Mucosa of gallbladder (tissue), 1 donor: Measurements from ENCODE around the gene HSD17B1. TPM values are rescaled to one million over a fixed set of nuclear protein-coding genes. Genes with fewer than 3 reads are reported as not detected.
A peak's percentile ranks its signal among the peaks of the same experiment; 100 is the strongest.
"Not testable (repeated sequence)": the region's sequence is repeated elsewhere in the genome, so short reads cannot be mapped to it uniquely, and the experiment has no call there.

Experiments used
- DNase-seq: peaks from one replicate; pipeline ENCODE4 v3.0.0-alpha.2; 2020; ENCODE audit warnings: low spot score
- total RNA-seq: library from RNA; stranded (reverse); gene quantifications from one replicate; pipeline ENCODE4 v1.2.1, GENCODE V29; 2021
- donor health status: DM: no; HTN: no; CAD: no.

Gene HSD17B1, protein sequence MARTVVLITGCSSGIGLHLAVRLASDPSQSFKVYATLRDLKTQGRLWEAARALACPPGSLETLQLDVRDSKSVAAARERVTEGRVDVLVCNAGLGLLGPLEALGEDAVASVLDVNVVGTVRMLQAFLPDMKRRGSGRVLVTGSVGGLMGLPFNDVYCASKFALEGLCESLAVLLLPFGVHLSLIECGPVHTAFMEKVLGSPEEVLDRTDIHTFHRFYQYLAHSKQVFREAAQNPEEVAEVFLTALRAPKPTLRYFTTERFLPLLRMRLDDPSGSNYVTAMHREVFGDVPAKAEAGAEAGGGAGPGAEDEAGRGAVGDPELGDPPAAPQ
- 2.4 TPM for total RNA-seq

DNA sequence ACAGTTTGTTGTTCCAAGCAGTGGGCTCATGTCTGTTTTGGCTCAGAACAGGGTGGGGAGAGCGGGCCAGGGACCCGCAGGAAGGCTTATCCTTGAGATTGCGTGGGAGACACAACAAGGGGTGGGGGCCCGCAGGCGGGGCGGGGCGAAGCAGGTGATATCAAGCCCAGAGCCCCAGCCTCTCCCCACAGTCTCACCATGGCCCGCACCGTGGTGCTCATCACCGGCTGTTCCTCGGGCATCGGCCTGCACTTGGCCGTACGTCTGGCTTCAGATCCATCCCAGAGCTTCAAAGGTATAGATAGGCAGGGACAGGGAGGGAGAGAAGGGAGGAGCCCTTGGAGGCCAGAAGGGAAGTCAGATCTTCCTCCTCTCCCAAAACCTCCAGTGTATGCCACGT, at the start of gene HSD17B1:
TSS of gene HSD17B1 (plus strand) at position 188 of the 400 bp plus-strand sequence. CDS start at position 199, 11 bp downstream.
- DNase-seq = not testable (repeated sequence)

DNA sequence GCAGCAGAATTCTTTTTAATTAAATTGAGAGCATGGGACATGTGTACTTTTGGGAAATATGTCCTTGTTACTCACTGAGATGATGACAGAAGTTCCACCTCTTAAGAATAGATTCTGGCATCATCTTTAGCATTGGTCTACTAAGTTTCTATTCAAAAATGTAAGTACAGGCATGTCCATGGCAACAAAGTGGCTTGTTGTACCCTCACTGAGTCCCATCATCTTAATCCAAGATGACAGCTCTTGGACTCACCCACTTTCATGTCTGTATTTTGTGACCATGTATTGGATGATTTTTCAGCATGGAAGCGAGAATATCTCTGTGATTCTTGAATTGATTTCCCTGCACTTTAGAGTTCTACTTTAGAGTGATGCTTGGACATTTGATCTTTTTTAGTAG, 49.8 kb upstream of the HSD17B1 start:
- no peak for DNase-seq

DNA sequence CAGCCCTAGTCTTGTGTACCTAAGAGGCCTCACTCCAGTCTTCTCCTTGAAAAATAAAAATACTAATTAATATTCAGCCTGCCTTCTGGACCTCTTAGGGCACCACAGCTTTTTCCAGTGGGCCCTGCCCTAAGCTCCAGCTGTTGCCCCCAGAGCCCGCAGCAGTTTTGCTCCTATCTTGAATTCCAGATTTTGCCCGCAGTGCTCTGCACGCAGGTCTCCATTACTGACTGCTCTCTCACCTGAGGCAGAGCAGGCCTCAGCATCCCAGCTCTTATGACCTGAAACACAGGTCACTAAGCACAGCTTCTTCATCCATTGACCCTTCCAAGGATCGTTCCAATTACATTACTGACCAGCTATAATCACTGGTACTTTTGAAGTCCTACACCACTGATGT, 45.1 kb upstream of the HSD17B1 start:
- DNase-seq = no peak

DNA sequence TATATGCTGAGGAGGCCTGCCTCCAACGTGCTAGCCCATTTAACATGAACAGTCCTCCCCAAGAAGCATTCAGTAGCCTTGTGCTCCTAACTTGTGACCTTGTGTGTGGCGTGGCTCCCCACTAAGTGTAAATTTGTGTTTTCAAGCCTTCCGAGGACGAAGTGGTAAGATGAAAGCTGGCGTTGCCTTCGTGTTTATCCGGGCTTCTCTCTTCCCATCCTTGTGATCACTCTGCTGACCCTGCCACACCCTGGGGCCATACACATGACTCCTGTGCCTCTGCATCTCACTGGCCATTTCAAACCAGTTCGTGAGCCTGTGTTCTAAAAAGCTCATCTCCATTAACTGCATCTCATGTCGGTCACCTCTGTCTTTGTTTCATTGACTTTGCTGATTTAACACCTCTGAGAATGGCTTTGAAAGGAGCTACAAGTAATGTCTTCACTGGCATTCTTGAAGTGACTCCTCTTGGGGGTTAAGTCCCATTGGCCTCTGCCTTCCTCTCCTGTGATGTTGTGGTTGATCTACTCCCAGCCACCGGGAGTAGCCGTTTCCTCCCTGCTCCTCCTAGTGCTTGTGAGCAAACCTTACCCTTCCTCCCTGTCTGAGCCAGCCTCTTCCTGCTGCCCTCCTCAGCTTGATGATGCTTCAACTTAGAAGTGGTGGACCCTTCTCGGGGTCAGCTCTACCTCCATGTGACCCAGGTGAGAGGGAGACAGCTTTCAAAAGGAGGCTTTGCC, 44.1 kb upstream of the HSD17B1 start:
- DNase-seq = no peak

DNA sequence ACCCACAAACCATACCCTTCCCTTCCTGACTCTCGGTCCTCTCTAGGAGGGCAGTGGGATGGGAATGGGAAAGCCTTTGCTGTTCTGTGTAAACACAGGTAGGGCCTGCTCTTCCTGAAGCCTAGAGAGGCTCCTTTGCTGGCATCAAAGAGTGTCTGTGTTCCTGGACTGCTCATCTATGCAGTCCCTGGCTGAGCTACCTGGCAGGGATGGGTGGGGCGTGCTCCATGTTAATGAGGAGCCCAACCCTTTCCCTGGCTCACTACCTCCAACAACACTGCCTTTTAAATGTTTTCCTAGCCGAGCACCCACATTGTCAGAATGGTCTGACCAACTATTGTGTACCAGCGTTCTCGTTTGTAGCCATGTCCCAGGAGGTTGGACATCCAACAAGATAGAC, 43.3 kb upstream of the HSD17B1 start:
- DNase-seq = no peak

DNA sequence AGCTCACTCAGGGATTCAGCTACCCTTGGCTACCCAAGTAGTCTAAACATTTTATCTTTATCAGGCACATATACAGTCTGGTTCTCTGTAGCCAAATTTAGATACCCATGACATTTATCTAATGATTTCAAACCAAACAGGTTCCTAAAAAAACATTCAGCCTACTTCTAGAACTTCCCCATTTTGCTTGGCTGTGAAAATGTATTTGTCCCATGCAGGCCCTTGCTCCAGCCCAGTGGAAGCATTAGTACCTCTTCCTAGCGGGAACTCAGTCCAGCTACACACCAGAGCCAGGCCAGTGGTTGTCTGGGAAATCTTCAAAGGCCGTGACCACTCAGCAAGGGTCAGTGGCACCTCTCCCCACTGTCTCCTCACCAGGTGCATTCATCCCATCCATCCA, 42.9 kb upstream of the HSD17B1 start:
- DNase-seq = no peak

DNA sequence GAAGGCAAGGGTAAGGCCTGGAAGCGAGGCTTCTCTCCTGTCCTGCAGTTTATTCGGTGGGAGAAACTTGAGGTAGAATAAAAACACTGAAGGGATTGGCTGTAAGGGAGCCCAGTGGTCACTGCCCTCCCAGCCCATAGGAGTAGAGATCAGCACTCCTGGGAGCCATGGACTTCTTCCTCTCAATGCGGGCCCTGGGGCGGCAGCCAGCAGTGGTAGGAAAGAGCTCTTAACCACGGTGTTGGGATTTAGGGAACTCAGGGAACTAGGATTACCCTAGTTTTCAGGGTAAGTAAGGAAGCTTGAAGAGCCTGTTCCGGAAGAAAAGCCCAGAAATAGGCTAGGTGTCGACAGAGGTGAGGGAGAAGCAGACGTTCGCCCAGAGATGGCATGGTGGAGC, 40.5 kb upstream of the HSD17B1 start:
- no peak for DNase-seq

DNA sequence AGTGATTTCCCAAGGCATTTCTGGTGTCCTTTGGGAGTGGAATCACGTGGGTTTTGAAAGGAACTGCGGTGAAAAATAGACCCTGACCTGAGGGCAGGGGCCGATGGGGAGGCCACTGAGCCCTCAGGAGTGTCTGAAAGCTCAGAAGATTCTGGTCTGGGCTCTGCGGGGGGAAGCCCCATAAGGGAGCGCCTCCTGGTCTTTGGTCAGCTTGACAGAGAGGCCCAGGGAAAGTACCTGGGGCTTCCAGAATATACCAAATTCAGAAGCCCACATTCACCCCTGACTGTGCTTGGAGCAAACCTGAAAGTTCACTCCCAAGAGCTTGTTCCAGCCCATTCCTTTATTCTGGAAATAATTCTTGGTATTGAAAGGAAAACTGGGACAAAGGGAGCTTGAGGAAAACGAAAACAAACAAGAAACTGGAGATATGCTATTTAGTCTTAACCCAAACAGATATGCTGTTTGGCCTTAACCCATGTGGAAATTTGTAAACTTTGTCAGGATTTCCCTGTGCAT, 39.9 kb upstream of the HSD17B1 start:
- DNase-seq = no peak

DNA sequence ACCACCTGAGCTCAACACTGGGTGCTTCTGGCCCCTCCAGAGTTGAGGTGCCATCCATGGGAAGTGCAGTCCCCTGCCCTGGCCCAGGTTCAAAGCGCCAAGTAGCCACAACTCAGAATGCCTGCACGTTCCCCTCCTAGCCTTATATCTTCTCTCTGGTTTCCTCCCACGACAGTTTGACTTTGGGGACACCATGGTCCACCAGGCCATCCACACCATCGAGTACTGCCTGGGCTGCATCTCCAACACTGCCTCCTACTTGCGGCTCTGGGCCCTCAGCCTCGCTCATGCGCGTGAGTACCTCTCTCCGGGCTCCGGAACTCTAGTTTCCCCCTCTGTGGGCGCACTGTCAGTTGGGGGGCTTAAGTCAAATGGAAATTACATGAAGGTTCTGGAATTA, 39.0 kb upstream of the HSD17B1 start:
- DNase-seq = no peak

DNA sequence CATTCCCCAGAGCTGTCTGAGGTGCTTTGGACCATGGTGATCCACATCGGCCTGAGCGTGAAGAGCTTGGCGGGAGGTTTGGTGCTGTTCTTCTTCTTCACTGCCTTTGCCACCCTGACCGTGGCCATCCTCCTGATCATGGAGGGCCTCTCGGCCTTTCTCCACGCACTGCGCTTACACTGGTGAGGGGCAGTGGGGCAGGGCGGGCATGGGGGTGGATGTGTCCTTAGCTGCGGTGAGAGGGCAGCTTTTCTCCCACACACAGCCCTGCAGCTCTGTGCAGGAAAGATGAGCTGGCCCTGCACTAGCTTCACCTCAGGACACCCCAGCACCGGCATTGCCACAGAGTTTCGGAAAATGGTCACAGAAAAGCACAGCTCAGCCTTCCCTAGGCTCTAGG, 38.4 kb upstream of the HSD17B1 start:
- DNase-seq = no peak

DNA sequence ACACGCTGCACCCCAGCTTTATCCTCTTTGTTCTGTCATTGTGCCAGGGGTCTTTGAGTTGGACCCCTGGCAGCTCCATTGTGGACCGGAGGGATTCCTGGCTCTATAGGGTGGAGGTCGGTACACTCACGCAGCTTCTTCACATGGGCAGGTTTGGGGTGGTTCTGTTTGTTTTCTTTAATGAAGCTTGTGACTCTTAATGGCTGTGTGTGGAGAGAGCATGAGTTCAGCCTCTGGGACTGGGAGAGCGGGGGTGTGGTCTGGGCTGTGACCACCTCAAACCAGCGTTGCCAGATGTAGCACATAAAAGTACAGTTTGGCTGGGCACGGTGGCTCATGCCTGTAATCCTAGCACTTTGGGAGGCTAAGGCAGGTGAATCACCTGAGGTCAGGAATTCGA, 37.9 kb upstream of the HSD17B1 start:
- DNase-seq = no peak

DNA sequence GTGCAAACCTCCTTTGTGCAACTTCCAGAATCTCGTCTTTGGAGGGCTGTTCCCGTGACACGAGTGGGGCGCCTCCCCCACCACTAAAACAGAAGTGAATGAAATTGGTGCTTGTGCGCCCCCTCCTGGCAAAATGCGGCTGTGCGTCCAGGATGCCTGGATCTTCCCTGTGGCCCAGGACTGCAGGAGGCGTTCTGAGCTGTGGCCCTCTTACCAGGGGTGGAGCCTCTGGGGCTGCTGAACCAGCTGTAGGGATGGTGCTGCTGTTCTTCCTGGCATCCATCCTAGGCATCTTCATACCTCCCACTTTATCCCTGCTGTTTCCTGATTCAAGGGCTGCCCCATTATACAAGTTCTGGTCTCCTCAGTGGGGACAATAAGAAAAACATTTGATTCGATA, 35.2 kb upstream of the HSD17B1 start:
- DNase-seq = peak; percentile 92

DNA sequence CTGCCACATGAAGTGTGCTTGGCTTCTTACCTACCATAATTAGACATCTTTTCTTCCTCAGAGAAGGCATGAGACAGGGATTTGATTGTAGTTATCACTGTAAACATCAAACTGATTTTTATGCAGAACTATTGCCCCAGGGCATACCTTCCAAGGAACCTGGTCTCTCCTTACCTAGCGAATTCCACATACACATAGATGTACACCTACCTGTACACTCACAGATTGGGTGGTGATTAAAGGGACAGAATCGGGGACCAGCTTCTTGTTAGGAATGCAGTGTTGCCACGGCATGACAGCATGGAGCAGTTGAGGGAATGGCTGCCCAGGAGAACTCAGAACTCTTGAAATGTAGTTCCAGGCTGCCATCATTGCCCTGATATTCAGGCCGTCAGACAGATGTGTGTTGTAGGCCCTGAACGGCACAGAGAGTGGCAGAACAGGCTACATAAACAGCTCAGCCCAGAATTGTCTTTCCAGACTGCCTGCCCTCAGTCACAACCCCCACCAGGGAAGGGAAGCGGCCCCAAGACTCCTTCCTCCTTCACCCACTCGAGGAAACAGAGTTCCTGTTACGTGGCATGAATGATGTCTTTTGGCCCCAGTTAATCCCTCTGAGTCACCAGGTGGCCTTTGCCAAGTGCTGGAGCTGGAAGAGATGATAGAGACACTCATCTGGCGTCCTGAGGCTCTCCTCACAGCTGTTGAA, 34.5 kb upstream of the HSD17B1 start:
- peak; percentile 86 for DNase-seq

DNA sequence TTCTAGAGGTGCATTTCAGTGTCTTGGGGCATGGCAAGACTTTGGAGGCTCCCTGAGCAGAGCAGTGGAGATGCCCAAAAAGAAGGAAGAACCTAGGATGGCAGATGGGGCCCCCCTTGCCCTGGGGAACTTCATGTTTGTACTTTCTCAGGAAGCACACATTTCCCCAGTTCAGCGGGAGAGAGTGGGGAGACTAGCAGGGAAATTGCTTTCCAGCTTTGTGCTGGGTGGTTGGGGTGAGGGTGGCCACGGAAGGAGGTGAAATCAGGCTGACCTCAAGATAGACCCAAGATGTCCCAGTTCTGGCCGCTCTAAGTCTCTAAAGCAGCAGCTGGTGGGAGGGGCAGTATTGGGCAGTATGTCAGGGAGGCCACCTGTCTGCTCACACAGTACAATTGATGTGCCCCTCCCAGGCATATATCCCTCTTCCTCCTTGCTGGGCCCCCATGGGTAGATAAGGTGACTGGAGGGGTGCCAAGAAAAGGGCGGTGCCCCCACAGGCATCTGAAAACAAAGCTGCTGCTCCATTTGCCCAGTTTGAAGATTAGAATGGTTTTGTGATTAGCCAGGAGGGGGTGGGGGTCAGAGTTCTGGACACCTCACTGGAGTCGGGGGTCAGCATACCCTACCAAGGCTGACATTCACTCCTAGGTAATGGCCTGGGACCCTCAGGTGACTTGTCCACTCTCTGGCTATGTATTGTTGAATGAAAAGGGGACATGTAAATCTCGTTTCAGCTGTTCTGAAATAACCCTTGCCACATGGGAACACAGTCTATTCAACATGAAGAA, 33.8 kb upstream of the HSD17B1 start:
- DNase-seq = peak; percentile 81

DNA sequence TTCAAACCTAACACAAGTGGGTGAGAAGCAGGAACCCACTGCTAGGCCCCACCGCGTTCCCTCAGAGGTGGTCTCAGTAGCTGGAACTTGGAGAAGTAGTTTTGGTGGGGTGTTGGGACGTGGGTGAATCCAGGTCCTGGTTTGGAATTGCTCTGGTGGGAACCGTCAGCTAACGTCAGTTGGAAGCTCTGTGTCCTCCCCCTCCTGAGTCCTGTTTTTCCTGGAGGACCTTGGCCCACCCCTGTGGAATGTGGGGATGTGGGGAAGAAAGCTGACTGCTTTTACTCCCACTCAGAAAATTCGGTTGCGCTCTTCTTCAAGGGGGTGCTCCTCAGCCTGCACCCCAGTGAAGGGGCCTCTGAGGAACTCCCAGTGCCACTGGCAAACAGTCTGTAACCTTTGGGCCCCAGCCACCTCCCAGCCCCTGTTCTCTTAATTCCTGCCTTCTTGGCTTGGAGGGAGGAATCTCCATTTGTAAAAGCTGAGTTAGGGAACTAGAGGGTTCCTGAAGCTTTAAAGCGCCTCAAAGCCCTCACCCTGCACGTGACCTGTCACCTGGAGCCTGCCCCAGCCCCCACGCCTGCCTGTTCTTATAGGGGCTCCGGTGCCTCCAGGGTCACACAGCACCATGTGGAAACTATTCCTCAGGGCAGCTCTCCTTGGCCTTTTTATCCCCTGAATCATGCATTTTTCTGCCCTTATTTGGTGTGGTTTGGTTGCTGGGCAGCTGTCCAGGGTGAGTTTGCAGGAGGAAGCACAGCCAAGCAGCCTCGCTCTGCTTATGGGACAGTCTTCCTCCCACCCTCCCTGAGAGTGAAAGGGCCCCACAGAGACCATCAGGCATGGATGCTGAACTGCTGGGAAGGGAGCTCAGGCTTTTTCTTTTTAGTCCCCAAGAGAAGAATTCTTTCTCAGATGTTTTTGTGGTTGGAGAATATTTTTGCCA, 32.9 kb upstream of the HSD17B1 start:
- DNase-seq = peak; percentile 90

DNA sequence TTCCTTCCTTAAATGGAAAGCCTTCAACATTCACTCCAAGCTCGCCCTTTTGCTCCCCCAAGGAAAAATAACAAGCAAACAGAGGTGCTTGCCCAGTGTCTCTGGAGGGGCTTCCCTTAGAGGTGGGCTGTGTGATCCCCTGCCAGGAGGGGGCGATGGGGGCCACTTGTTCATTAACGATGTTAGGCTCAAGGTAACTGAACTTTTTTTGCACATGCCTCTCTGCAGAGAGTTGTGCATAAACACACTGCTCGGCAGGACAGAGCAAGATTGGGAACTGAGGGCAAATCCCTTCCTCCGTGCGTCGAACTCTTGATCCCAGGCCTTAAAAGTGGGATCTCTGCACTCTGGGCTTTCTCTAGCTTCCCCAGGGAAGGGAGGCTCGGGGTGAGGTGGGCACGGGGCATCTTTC, 32.2 kb upstream of the HSD17B1 start:
- no peak for DNase-seq

DNA sequence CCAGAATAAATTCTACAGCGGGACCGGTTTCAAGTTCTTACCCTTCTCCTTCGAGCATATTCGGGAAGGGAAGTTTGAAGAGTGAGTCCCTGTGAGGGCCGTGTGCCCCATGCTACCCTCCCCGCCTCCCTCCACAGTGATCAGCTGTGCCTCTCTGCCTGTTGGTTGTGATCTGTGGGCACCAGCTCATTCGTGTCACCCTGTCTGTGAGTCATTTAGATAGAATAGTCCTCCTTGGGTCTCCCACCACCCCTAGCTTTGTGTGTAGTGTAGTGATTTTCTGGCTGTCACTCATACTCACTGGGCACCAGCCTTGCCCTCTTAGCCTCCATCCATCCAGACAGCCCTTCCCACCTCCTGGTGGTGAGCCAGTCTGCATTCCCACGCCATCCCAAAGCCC, 31.7 kb upstream of the HSD17B1 start:
- no peak for DNase-seq

DNA sequence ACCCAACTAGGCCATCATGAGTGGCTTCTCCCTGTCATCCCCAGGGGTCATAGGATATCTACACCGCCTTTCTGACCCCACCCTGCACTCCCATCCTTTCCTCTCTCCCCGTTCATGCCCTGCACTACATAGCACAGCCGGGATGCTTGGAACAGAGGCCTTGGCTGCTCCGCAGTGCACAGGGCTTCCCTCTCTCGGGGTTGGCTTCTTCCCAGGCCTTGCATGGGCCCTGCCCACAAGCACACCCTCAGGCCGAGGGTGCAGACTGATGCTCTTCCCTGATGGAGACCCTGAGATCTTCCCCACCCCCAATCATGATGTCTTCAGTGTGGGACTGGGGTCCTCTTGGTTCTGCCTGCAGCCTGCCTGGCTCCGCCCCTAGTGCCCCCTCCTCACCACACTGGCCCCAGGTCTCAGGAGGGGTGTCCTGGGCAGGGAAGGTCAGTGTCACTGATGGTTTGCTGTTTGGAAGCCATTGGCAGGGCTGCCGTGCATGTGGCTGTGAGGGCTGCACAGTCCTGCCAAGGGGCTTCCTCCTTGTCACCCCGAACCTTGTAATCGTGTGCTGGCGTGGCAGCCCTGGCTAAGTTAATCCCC, 31.0 kb upstream of the HSD17B1 start:
- DNase-seq = no peak

DNA sequence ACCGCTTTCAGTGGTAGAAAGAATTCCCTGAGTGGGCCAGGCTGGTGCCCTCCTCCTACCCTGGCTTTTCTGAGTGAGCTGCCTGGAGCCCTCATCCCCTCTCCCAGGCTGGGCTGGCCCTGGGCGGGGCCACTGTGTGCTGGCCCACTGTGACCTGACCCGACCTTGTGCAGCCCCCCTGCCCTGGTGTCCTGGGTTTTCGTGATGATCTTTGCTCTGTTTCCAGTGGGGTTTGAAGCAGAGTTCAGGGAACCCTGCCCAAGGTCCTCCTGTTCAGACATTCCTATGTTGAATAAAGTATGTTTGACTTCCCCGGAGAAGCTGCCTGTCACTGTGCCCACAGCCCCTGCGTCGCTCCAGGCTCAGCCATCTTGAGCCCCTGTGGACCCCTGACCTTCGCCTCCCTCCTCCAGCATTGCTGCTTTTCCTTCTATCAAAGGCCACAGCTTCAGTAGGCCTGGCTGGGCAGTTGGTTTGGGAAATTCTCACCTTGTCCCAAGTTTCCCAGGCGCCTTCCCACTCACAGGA, 30.4 kb upstream of the HSD17B1 start:
- DNase-seq = no peak

DNA sequence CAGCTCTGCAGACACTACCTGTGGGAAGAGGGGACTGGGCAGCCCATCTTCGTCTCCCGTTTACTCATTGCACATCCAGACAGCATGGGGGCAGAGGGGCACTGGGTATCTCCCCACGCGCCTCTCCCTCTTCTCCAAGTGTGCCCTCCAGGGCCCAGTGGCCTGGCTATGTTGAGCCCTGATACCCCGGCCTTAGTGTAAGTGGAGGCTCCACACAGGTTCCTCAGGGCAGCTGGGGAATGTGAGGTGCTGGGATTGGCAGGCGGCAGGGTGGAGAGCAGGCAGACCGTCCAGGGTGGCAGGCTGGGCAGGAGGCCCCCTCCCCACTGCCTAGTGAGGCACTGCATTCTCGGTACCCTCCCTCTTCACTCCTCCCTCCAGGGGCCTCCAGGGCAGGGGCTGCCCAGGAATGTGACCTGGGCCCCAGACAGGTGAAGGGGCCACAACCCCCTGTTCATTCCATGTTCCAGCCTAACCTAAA, 29.9 kb upstream of the HSD17B1 start:
- DNase-seq = no peak
